HL-60/S4 treated with phorbol 12-myristate 13-acetate at 8.2 ng/mL for 4 days and 3 days (cell line): ENCODE results near the gene KSR2.
"Not testable (repeated sequence)": the region's sequence is repeated elsewhere in the genome, so short reads cannot be mapped to it uniquely, and the experiment has no call there.

Experiments used
- in situ Hi-C: fragments of 300-500 bp; cut with MboI; formaldehyde crosslinking; loops from 2 replicates; pipeline ENCODE4 v1.15.0; 2022; ENCODE audit warnings: low sequenced_read_pairs

KSR2 gene

DNA sequence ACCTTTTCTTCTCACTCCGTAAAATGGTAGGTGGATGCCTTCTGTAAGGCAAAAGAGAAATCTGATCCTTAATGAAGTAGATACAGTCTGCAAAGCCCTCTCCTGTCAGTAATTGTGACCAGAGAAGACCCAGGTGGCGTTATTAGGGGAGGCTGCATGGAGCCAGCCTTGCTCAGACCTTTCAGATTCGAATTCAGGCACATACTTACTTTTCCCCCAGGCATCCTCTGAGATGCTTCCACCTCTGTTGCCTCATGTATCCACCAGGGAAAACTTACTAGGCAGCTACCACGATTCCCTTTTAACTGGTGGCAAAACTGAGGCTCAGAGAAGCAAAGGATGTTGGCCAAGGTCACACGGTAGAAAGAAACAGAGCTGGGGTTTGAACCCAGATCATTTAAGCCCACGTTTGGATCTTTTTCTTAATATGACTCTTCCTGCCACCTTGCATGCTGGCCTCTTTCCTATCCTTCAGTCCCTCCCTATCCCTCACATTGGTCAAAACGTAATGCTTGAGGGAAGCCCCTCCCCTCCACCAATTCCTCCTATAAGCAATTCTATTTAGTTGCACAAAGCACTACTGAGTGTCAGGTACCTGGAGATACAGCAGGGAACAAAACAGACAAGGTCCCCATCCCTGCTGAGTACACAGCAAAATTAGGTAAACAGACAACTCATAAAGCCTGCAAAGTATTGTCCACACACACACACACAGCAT lies 179.4 kb downstream of the KSR2 start:
- in situ Hi-C loops: no loop called here

DNA sequence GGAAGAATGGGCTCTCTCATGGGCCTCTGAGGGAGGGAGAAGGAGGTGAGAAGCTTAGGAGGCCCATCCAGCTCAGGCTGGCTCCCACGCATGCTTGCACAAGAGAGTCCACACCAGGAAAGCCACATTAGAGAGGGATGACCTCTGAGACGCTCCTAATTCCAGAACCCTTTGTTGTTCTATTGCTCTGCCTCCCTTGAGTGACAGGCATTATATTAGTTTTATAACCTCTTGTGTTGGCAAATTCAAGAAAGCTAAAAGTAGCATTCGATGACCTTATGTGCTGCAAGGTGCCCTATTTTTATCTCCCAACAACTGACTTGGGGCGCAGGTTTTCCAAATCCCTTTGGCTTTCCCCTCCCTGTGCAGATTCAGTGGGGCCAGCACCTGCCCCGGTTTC lies 190.1 kb downstream of the KSR2 start:
- in situ Hi-C loops: no loop called here

DNA sequence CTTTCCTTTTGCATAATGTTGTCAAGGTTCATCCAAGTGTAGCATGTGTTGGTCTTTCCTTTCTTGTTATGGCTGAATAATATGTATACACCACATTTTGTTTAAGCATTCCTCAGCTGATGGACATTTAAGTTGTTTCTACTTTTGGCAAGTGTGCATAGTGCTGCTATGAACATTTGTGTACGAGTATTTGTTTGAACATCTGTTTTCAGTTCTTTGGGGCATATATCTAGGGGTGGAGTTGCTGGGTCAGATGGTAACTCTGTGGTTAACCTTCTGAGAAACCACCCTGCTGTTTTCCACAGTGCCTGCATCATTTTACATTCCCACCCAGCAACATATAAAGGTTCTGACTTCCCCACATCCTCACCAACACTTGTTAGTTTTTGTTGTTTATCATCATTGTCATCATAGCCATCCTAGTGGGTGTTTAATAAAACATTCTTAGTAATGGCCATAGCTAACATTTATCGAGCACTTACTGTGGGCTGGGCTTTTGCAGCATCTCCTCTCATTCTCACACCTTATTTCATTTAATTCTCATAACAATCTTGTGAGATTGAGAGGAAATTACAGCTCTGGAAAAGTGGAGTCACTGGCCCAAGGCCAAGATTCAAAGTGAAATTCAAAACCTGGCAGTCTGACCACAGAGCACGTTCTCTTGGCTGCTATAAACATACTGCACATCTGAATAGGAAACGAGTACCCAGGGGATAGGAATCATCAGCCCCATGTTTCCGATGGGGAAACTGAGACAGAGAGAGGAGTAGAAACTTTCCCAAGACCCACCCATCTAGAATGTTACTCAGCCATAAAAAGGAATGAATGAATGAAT lies 193.6 kb downstream of the KSR2 start:
- in situ Hi-C loops: no loop called here

DNA sequence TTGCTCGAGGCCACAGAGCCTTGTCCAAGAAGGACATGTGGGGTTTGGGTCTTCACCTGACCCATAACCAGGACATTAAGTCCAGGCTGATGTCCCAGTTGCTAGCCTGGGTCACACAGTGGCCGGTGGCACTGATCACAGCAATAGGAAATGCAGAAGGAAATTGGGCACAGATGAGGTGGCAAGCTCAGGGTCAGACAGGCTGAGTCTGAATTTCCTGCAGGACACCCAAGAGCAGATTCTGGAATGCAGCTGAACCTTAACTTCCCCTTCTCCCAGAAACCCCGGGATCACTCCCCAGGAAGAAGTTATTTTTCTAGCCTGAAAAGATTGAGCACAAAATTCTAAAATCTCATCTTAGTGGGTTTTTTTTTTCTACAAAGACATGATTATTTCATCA lies 199.9 kb downstream of the KSR2 start:
- in situ Hi-C loops: no loop called here

DNA sequence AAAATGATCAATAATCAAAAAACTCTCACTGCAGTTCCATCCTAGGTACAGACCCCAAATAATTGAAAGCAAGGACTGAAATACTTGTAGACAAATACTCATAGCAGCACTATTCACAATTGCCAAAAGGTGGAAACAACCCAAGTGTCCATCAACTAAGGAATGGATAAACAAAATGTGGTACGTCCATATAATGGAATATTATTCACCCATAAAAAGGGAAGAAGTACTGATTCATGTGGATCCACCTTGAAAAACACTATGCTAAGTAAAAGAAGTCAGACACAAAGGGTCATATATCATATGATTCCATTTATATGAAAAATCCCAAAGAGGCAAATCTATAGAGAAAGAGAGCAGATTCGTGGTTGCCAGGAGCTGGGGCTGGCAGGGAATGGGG lies 202.8 kb downstream of the KSR2 start:
- in situ Hi-C loops: no loop called here

DNA sequence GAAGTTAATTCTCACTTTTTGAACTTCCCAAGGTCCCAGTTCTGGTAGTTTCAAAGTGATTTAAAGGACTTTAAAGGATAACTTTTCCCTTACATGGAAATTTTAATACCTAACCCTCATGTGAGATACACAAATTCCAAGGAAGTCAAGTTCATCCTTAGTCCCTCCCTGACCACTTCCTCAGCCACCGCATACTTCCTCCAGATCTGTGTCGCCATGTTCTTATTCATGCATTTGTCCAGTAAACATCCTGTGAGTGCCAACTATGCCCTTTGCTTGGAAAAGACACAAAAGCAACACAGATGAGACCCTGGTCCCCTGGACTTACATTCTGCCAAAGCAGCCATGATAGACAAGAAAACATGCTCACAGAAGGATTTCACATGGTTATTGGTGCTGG lies 206.6 kb downstream of the KSR2 start:
- in situ Hi-C loops: no loop called here

DNA sequence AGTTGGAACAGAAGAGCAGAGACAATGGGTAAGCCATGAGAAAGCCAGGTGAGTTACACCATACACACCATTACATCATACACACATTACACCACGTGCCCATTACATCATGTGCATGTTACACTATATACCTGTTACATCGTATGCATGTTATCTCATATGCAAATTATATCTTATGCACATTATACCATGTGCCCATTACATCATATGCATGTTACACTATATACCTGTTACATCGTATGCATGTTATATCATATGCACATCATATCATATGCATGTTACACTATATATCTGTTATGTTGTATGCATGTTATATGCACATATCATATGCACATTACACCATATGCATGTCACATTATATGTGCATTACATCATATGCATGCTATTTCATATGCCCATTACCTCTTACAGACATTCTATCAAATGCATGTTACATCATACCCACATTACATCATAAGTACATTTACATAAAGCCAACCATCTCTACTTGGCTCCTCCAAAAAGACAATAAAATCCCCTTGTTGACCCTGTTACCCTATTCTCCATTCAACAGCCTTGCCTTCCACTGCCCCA lies 207.2 kb downstream of the KSR2 start:
- in situ Hi-C loops: no loop called here

DNA sequence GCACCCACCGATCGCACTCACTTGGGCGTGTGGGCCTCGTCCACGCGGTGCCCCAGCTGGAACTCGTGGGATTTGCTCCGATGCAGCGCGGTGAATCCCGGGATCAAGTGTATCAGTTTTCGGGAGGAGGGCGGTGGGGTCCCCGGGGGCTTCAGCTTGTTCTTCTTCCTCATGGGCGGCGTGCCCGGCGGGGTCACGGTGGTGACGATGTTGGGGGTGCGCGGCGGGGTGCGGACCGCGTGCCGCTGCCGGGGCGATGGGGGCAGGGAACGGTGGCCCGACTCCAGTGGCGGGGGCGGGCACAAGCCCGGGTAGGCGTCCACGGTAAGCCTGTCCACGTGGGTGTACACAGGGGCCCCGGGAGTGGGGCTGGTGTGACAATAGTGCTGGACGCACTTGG lies 207.8 kb downstream of the KSR2 start:
- in situ Hi-C loops: no loop called here

DNA sequence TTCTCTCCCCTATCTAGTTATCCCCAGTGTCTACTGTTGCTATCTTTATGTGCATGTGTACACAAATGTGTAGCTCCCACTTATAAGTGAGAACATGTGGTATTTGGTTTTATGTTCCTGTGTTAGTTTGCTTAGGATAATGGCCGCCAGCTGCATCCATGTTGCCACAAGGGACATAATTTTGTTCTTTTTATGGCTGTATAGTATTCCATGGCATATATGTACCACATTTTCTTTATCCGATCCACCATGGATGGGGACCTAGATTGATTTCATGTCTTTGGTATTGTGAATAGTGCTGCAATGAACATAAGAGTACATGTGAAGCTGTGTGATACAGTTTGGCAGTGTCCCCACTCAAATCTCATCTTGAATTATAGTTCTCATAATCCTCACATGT lies 218.1 kb downstream of the KSR2 start:
- in situ Hi-C loops: no loop called here

DNA sequence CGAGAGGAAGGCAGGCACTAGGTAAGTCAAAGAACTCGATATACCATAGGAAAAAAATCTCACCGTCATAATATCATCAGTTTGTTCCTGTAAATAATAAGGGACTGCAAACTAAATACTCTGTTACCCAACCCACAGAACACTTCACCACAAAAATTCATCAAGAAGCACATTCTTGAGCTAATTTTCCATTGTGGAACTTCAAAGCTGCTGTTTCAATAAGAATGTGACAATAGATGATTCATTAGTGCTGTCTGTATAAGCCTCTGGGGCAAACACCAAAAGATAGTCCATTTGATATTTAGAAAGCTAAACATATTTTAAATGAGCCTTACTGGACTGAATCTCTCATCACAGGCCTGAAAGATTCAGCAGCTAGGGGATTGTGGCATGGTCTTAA lies 219.4 kb downstream of the KSR2 start:
- in situ Hi-C loops: no loop called here

DNA sequence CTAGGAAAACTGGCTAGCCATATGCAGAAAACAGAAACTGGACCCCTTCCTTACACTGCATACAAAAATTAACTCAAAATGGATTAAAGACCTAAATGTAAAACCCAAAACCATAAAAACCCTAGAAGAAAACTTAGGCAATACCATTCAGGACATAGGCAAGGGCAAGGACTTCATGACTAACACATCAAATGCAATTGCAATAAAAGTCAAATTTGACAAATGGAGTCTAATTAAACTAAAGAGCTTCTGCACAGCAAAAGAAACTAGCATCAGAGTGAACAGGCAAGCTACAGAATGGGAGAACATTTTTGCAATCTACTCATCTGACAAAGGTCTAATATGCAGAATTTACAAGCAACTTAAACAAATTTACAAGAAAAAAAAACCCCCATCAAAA lies 222.4 kb downstream of the KSR2 start:
- in situ Hi-C loops: not testable (repeated sequence)

DNA sequence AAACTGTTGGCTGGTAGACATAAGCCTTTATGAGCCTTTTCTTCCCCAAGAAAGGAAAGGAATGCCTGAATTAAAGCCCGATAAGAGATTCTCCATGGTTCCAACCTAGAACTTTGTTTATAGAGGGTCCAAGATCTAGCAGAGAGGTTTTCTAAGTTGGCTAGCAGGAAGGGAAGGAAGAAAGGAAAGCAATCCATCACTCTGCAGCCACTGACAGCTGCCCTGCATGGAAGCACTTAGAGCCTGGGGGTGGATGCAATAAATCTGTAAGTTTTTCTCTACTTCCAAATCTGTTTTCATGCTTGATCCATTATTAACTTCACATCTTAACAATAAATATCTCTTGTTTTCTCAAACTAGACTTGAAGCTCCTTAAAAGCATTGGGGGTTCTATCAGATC lies 224.4 kb downstream of the KSR2 start:
- in situ Hi-C loops: no loop called here

DNA sequence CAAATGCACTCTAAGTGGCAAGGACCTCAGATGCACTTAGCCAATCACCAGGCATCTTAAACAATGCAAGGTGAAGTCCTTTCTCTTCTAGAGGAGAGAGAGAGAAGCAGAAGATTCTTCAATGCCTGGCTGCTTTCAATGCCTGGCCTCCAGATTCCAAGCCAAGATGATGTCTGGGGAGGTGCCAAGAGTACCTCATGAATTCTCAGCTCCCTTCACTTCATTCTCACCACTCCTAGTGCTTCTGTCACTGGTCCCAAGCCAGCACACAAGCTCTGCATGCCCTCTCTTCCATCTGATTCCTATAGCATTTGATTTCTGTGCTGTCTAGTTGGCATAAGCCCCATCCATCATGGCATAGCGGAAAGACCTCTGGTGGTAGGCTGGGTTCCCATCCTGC lies 225.0 kb downstream of the KSR2 start:
- in situ Hi-C loops: no loop called here

DNA sequence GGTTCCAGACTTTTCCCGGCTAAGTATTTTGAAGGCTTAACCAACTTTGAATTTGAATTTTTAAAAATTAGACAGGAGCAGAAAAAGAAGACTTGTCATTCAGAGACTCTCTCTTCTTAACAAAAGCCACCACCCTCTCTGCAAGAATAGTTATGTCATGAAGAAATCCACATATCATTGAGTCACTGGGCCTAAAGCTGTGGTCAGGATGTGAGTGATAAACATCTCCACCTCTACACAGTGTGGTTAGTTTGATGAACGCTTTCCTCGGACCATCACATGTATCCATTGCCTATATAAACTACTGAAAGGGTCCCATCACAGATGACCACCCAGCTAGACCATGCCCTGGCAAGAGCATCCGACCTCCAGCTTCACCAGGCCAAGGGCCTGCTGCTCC lies 226.1 kb downstream of the KSR2 start:
- in situ Hi-C loops: no loop called here

DNA sequence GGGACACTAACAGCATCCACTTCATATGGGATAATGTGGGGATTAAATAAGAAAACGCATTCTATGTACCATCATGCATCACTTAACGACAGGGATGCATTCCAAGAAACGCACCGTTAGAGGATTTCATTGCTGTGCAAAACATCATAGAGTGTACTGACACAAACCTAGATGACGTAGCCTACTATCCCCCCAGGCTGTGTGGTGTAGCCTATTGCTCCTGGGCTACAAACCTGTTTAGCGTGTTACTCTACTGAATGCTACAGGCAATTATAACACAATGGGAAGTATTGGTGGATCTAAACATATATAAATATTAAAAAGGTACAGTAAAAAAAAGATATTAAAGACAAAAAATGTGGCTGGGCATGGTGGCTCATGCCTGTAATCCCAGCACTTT lies 230.6 kb downstream of the KSR2 start:
- in situ Hi-C loops: no loop called here

DNA sequence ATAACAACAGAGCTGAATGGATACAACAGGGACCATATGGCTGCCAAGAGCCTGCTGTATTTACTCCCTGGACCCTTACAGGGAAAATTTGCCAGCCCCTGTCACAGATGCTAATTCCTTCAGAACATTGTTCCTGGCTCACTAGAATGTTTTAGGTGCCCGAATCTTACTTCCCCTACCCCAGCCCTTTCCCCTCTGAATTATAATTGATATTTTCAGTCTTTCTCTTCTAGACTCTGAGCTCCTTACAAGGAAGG lies 235.3 kb downstream of the KSR2 start:
- in situ Hi-C loops: no loop called here

DNA sequence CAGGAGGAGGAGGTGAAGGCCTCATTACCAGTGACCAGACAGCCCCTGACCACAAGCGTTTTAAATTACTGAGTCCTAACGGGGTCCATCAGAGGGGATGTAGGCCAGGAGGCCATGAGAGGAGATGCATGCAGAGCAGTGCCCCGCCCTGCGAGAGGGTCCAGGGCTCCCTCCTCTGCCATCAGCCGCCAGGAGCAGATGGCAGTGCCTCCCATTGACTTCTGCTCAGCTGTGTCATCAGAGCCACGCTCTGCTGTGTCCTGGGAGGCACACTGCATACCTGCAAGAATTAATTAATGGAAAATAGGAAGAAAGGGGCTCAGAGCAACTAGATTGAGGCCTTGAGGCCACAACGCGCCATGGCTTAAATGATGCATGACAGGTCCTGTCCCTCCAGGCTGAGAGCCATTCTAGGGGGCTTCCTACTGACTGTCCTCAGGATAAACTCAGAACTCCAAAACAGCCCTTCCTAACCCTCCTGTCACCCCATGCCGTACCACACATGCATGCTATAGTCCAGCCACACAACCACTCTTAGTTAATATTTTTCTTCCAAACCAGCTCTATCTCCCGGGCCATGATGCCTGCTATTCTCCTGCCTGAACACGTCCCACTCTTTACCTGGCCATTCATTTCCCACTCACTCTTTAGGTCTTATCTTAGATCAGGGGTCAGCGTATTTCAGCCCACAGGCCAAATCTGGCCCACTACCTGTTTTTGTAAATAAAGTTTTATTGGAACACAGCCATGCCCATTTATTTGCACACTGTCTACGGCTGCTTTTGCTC lies 235.8 kb downstream of the KSR2 start:
- in situ Hi-C loops: no loop called here

DNA sequence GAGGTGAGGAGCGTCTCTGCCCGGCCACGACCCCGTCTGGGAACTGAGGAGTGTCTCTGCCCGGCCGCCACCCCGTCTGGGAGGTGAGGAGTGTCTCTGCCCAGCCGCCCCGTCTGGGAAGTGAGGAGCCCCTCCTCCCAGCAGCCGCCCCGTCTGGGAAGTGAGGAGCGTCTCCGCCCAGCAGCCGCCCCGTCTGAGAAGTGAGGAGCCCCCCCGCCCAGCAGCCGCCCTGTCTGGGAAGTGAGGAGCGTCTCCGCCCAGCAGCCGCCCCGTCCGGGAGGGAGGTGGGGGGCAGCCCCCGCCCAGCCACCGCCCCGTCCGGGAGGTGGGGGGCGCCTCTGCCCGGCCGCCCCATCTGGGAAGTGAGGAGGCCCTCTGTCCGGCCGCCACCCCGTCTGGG lies 237.7 kb downstream of the KSR2 start:
- in situ Hi-C loops: not testable (repeated sequence)

DNA sequence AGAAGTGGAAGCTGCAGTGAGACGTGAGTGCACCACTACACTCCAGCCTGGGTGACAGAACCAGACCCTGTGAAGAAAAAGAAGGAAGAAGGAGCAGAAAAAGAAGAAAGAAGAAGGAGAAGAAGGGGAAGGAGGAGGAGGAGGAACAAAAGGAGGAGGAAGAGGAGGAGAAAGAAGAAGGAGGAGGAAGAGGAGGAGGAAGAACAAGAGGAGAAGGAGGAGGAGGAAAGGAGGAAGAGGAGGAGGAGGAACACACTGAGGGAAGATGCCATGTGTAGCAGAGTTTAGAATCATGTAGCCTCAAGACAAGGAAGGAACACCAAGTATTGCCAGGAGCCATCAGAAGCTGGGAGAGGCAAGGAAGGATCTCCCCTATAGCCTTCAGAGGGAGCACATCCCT lies 241.5 kb downstream of the KSR2 start:
- in situ Hi-C loops: no loop called here

DNA sequence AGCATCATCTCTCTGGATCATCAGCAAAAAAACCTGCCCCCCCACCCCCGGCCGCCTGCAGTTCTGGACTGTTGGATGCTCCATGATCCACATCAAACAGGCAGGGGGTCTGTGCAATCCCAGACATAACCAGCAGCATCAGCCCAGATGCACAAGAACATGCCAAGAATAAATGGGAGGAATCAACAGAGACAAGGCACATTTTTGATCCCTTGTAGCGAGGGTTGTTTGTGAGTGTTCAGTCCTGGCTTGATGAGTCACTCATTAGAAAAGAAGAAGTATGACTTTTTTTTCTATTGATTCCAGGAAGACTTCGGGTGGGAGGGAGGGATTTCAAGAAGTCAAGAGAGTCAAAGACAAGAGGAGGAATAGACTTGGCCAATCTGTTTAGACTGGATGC lies 244.2 kb downstream of the KSR2 start:
- in situ Hi-C loops: no loop called here

DNA sequence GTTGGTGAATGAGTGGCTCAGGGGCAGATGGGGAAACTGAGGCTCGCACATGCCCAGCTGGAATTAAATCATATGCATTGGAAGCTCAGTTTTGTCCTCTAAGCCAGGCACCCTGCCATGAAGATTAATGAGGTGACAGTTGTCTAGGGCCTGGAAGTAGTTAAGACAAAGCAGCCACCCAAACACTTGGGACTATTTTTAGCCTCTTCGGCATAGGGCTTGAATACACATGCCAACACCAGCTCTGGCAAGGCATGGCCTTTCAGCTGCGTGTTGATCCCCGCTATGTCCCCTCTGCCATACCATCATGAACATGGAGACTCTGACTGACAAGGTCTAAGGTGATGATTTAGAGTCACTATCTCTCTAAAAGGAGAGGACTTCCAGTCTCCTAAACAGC lies 250.2 kb downstream of the KSR2 start:
- in situ Hi-C loops: no loop called here

DNA sequence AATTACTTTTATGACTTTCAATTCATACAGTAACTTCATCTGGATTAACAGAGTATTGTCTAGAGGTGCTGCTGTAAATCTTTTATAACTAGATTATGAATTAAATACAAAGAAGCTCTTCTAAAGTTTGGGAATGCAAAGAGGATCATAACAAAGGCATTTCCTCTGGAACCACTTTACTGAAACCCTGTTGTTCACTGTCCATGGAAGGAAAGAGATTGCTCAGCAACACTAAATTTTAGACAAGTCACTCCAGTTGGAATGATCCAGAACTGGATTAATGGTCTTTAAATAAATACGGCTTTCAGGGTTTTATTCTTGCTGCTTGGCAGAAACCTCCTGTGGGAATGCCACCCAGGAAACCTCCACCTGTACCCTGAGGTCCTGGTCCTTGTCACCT lies 250.6 kb downstream of the KSR2 start:
- in situ Hi-C loops: no loop called here
